ENCODE data around the gene WDR73.

- TF ChIP-seq POLR2A (IDR thresholded peaks at IDR 0.05): no peak
- no peak for TF ChIP-seq CTCF (IDR thresholded peaks at IDR 0.05)
Measured at GRCh38 chr15:84703808-84704207, 49.7 kb upstream of the WDR73 start.
